NAMALWA (cell line): ENCODE measurements around the gene SHOC2.
A peak's percentile ranks its signal among the peaks of the same experiment; 100 is the strongest.

Experiments used
- DNase-seq: peaks from one replicate; pipeline ENCODE4 v3.0.0-alpha.2; 2015; ENCODE audit warnings: low spot score

SHOC2 gene

GRCh38 chr10:110983466-110983865 is 64.1 kb downstream of the SHOC2 start:
- no peak for DNase-seq

- no peak for DNase-seq
These were observed 66.3 kb downstream of the SHOC2 start for GRCh38 chr10:110985497-110986275.

GRCh38 chr10:110989016-110989415 is 69.6 kb downstream of the SHOC2 start:
- DNase-seq = no peak

- no peak for DNase-seq
These were observed 72.8 kb downstream of the SHOC2 start for GRCh38 chr10:110992006-110992800.

GRCh38 chr10:110993024-110993693 is 73.8 kb downstream of the SHOC2 start:
- DNase-seq = no peak

- DNase-seq = no peak
These were observed 75.1 kb downstream of the SHOC2 start for GRCh38 chr10:110994406-110995086.

GRCh38 chr10:110995301-110995700 is 75.9 kb downstream of the SHOC2 start:
- no peak for DNase-seq

GRCh38 chr10:110996256-110996655 is 76.9 kb downstream of the SHOC2 start:
- DNase-seq = no peak

- DNase-seq = no peak
These were observed 84.6 kb downstream of the SHOC2 start for GRCh38 chr10:111004016-111004415.

- DNase-seq = no peak
These were observed 88.1 kb downstream of the SHOC2 start for GRCh38 chr10:111007486-111007885.

- DNase-seq = no peak
These were observed 95.8 kb downstream of the SHOC2 start for GRCh38 chr10:111015181-111015580.

GRCh38 chr10:111017098-111017497 is 97.7 kb downstream of the SHOC2 start:
- no peak for DNase-seq

- no peak for DNase-seq
These were observed 98.6 kb downstream of the SHOC2 start for GRCh38 chr10:111018021-111018420.

GRCh38 chr10:111023060-111023459 is 103.7 kb downstream of the SHOC2 start:
- DNase-seq = no peak

- no peak for DNase-seq
These were observed 110.8 kb downstream of the SHOC2 start for GRCh38 chr10:111030042-111030750.

GRCh38 chr10:111034598-111035310 is 115.3 kb downstream of the SHOC2 start:
- no peak for DNase-seq

GRCh38 chr10:111035542-111035941 is 116.1 kb downstream of the SHOC2 start:
- DNase-seq = no peak

GRCh38 chr10:111037858-111038257 is 118.5 kb downstream of the SHOC2 start:
- DNase-seq = peak; percentile 51

- no peak for DNase-seq
These were observed 120.1 kb downstream of the SHOC2 start for GRCh38 chr10:111039522-111039921.

- no peak for DNase-seq
These were observed 137.6 kb downstream of the SHOC2 start for GRCh38 chr10:111057006-111057405.
